Activated CD4-positive, alpha-beta T cell treated with anti-CD3 and anti-CD28 coated beads, Interleukin-2, Interleukin-4, amounts not matched to agents 100 ng/mL and 50 ng/mL, durations not matched to agents 16 hours and 8 hours (primary cell): Measurements from ENCODE around the gene ZNF248.
"Not testable (repeated sequence)": the region's sequence is repeated elsewhere in the genome, so short reads cannot be mapped to it uniquely, and the experiment has no call there.

ENCODE experiments used
- DNase-seq: peaks from one replicate; pipeline ENCODE4 v3.0.0-alpha.2; 2020; ENCODE audit warnings: low spot score

The ZNF248 gene

DNA sequence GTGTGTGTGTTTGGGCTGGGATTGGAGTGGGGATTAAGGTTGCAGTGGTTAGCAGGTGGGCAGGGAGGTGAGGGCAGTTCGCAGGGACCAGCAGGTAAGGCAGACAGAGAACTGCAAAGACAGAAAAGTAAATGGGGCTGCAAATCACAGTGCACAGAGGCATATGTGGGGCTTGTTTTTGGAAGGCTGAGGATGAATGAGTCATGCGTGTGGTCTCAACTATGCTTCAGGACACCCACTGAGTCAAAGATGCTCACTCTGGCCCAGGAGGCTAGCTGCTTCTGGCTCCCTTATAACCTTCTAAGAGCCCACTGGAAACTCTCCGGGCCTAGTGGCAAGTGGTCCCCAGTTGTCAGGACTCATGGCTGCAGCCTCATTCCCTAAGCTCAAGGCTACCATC lies 118.2 kb downstream of the ZNF248 start:
- no peak for DNase-seq

DNA sequence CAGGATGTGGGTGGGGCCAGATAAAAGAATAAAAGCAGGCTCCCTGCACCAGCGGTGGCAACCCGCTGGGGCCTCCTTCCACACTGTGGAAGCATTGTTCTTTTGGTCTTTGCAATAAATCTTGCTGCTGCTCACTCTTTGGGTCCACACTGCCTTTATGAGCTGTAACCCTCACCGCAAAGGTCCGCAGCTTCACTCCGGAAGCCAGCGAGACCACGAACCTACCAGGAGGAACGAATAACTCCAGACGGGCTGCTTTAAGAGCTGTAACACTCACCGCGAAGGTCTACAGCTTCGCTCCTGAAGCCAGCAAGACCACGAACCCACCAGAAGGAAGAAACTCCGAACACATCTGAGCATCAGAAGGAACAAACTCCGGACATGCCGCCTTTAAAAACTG lies 119.2 kb downstream of the ZNF248 start:
- not testable (repeated sequence) for DNase-seq

DNA sequence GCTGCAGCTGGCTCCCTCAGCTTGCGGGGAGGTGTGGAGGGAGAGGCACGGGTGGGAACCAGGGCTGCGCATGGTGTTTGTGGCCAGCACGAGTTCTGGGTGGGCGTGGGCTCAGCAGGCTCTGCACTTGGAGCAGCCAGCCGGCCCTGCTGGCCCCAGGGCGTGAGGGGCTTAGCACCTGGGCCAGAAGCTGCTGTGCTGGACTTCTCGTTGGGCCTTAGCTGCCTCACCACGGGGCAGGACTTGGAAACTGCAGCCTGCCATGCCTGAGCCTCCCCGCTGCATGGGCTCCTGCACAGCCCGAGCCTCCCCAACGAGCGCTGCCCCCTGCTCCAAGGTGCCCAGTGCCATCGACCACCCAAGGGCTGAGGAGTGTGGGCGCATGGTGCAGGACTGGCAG lies 120.1 kb downstream of the ZNF248 start:
- no peak for DNase-seq

DNA sequence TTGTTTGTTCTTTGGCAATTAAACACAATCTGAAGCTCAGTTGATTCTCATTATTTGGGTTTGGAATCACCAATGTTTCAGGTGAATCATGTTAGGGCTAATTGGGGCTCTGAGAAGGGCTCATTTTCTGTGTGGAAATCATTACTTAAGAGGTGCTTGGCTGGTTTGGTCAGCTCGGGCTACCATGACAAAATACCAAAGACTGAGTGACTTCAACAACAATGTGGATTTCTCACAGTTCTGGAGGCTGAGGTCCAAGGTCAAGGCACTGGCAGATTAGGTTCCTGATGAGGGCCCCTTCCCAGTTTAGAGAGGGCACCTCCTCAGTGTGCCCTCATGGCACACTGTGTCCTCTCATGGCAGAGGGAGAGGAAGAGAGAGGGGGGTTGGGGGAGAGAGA lies 121.3 kb downstream of the ZNF248 start:
- DNase-seq: no peak

DNA sequence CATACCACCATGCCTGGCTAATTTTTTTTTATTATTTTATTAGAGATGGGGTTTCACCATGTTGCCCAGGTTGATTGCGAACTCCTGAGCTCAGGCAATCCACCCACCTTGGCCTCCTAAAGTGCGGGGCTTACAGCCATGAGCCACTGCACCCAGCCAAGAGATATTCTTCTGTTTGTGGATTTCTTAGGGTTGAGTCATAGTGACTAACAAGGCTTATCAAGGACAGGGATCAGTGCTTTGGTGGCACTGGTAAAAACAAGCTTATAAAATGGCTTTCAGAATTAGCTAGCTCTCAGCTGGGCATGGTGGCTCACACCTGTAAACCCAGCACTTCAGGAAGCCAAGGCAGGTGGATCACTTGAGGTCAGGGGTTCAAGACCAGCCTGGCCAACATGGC lies 122.4 kb downstream of the ZNF248 start:
- peak; percentile 30 for DNase-seq
